ENCODE results near the gene TRUB2. TPM values are rescaled to one million over a fixed set of nuclear protein-coding genes. Genes with fewer than 3 reads are reported as not detected.

TRUB2 gene
- total RNA-seq, 6 experiments from 2014 or later = 16.7 to 35.5 (median 24.5) TPM

- H3K4me3 ChIP-seq = no peak overlapping the region
- H3K27ac ChIP-seq = no peak overlapping the region
- peaks cover 0 to 9% (median 3%) of the 10 kb centered on the region in 4 donors for H3K36me3 ChIP-seq
- no peak for TF ChIP-seq POLR2A (IDR thresholded peaks at IDR 0.05)
- no peak for TF ChIP-seq CTCF (IDR thresholded peaks at IDR 0.05)
- intact Hi-C loops (cut with DNase I) = no loop called here
- no peaks in the 10 kb centered on the region for H3K27me3 ChIP-seq
- 88% methylated on average over 9 of the region's 9 CpGs for WGBS (ENCODE audit: insufficient coverage, low coverage, low lambda C conversion rate, missing lambda C conversion rate)
- DNase-seq (no peak), ATAC-seq (no peak)
- H3K9me3 ChIP-seq = no peaks in the 10 kb centered on the region
- H3K4me1 ChIP-seq = no peaks in the 10 kb centered on the region
Observed at GRCh38 chr9:128304136-128304970, 17.9 kb downstream of the TRUB2 start.

GRCh38 chr9:128298535-128299482 lies 23.4 kb downstream of the TRUB2 start:
- WGBS (ENCODE audit: insufficient coverage, low coverage, low lambda C conversion rate, missing lambda C conversion rate) = 76% methylated on average over 5 of the region's 20 CpGs
- Histone ChIP-seq H3K4me3 (no peak overlapping the region), H3K4me1 (peaks cover 0 to 25% (median 10%) of the 10 kb centered on the region in 4 donors), H3K36me3 (no peaks in the 10 kb centered on the region), H3K9me3 (no peaks in the 10 kb centered on the region), H3K27ac (no peak overlapping the region), H3K27me3 (no peaks in the 10 kb centered on the region)
- ATAC-seq (no peak), DNase-seq (no peak)
- TF ChIP-seq POLR2A (IDR thresholded peaks at IDR 0.05) (no peak), CTCF (IDR thresholded peaks at IDR 0.05) (no peak)
- intact Hi-C loops (cut with DNase I) = loop anchor here (10.0 kb wide), 1 partner anchor 46 kb away; the partner anchor contains the start of gene SLC27A4 (in 2 of the 2)

GRCh38 chr9:128297221-128297773 lies 24.9 kb downstream of the TRUB2 start:
- peak overlapping the region; percentile 65 to 74 (median 69) for H3K27ac ChIP-seq
- H3K4me1 ChIP-seq = peaks cover 0 to 25% (median 10%) of the 10 kb centered on the region in 4 donors
- H3K4me3 ChIP-seq = no peak overlapping the region
- no peaks in the 10 kb centered on the region for H3K9me3 ChIP-seq
- intact Hi-C loops (cut with DNase I) = loop anchor here (10.0 kb wide), 1 partner anchor 48 kb away; the partner anchor contains the start of gene SLC27A4 (in 2 of the 2)
- H3K27me3 ChIP-seq = no peaks in the 10 kb centered on the region
- no peak for TF ChIP-seq CTCF (IDR thresholded peaks at IDR 0.05)
- no peak for TF ChIP-seq POLR2A (IDR thresholded peaks at IDR 0.05)
- DNase-seq (peak; percentile 63 to 82 (median 74)), ATAC-seq (peak in 3 of 4 donors; percentile 60 to 69 (median 63))
- WGBS (ENCODE audit: insufficient coverage, low coverage, low lambda C conversion rate, missing lambda C conversion rate) = 44% methylated on average over 2 of the region's 2 CpGs
- no peaks in the 10 kb centered on the region for H3K36me3 ChIP-seq
